Activated T-cell treated with anti-CD3 and anti-CD28 coated beads for 24 hours (primary cell): Measurements from ENCODE around the gene TP63.

Experiments
- DNase-seq: peaks from one replicate; pipeline ENCODE4 v3.0.0-alpha.2; 2020; ENCODE audit warnings: low read depth

TP63 gene

GRCh38 chr3:189936201-189936945 lies 305.2 kb downstream of the TP63 start:
- DNase-seq: no peak

DNA sequence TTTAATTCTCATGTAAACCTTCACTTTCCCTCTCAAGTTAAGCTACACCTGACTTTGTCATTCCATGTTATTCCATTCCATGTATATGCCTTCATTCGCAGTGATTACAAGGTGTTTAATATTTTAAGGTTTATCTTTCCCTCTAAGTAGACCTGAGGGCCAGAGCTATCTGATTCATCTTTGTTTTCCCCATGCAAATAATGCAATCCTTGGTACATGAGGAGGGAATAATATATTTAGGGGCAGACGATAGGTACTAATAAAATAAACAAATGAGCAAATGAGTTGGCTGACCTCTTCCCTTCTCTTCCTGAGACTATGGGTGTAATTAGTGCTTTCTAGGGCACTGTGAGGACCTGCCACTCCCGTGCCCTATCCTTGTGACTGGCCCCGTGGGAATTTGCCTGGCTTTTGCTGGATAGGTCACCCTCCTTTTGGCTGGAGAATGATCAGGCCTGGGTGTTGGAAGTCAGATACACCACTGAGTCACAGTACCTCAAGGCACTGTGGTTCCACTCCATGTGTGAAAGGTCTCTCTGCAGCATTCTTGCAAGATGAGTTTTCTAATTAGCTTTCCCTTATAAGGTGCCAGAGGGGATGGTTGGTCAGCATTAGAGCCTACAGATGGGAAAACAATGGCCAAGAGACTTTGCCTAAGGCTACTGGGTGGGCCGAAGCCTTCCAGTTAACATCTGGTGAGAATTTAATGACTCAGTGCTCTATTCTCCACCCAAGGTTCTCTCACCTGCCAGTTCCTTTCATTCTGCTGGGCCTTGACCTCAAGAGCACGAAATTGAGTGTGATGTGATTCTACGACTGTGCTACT lies 306.3 kb downstream of the TP63 start:
- DNase-seq: no peak

- DNase-seq: no peak
Measured at GRCh38 chr3:189941125-189941524, 309.9 kb downstream of the TP63 start.

DNA sequence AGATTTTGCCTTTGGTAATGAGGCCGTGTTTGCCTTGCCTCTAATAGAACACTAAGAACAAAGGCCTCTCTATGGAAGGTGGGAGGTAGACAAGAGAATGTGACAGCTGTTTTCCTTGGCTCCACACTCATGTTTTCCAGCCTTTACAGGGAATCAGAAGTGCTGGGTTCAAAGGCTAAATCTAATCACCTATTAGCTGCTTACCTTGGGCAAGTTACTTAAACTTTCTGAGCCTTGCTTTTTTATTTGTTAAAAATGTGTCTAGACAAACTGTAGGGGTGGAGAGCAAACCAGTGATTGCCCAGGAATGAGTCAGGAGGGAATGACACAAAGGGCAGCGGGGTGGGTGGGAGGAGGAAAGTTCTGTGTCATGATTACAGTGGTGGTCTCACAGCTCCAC lies 310.5 kb downstream of the TP63 start:
- no peak for DNase-seq

DNA sequence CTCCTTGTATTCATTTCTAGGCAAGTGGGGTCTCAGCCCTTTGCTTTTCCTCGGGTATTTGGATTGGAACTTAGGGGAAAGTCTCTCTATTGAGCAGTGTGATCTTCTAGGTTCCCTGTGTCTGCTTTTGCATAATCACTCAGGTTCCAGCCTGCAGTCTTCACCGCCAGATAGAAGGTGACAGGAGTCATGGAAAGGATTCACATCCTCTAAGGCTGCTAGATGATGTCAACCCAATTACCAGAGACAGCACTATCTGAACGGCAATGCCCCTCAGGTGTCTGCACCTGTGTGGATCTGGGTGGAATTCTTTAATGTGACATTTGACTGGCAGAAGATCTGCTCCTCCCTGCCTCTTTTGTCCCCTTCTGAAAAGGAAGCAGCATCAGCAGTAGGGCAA lies 311.8 kb downstream of the TP63 start:
- DNase-seq: no peak

- DNase-seq: no peak
Measured at GRCh38 chr3:189944285-189945145, 313.3 kb downstream of the TP63 start.

GRCh38 chr3:189945935-189946709 lies 314.9 kb downstream of the TP63 start:
- DNase-seq: no peak
